HCT116 (cell line): ENCODE results near the gene FAM171A1. TPM values are rescaled to one million over a fixed set of nuclear protein-coding genes. Genes with fewer than 3 reads are reported as not detected.

Experiments
- ATAC-seq: fragments of 200-7000 bp; cut with Tn5 transposase; 2 replicates; pipeline ENCODE4 v1.9.1; 2020; ENCODE audit warnings: mild to moderate bottlenecking, moderate library complexity
- BruUV-seq: library from RNA; stranded (reverse); fragments of 400-500 nt; replicated peaks from 2 replicates; lab custom pipeline; 2021; lab: Mats Ljungman, UMichigan
- CTCF ChIA-PET: fragments of 300-600 bp; sonication (Branson Sonifier 250); formaldehyde crosslinking; loops from one replicate; lab custom pipeline; 2021; ENCODE audit warnings: antibody characterized with exemption; lab: Charles Lee
- POLR2A ChIA-PET: fragments of 300-600, 350-600 bp; sonication (Branson Sonifier 250); formaldehyde crosslinking; loops from one replicate; lab custom pipeline; 2021; ENCODE audit warnings: antibody characterized with exemption; lab: Charles Lee
- RAD21 ChIA-PET, 2 experiments: fragments of 300-600 bp; sonication (Branson Sonifier 250); formaldehyde crosslinking; loops; one replicate each; lab custom pipeline; 2023; ENCODE audit warnings: low total read pairs in 2 of 2; ENCODE audit not compliant: uncharacterized antibody in 2 of 2, unreplicated experiment in 2 of 2, low non-redundant PET in 1 of 2; lab: Charles Lee
- DNase-seq: peaks from one replicate; pipeline ENCODE4 v3.0.0-alpha.2; 2010; ENCODE audit warnings: low read depth, low spot score
- H2AFZ ChIP-seq: fragments of 200-600 bp; shearing (Covaris generic), sonication (generic); 2 replicates; pipeline ENCODE4 v1.6.1; 2017; ENCODE audit warnings: low read depth, mixed run types, mixed read lengths, antibody characterized with exemption, low read length; ENCODE audit not compliant: poor library complexity, severe bottlenecking
- H3K27ac ChIP-seq: 2 replicates; pipeline ENCODE4 v1.5.1; 2012; ENCODE audit warnings: low read depth, low read length
- H3K27me3 ChIP-seq: fragments of 200-600 bp; sonication (generic); 2 replicates; pipeline ENCODE4 v1.6.1; 2016; ENCODE audit warnings: mixed run types, low read length, mixed read lengths; ENCODE audit not compliant: insufficient read depth
- H3K36me3 ChIP-seq, 2 experiments: fragments of 200-500 bp in 1 of 2; fragments of 200-600 bp in 1 of 2; sonication (Bioruptor generic) in 1 of 2; sonication (generic) in 1 of 2; 2 replicates each; pipeline versions ENCODE4 v1.5.1 to v1.6.1; 2014 to 2016; ENCODE audit warnings: low read length in 2 of 2, inconsistent platforms in 1 of 2, mixed read lengths in 1 of 2, mixed run types in 1 of 2; ENCODE audit not compliant: insufficient read depth in 2 of 2, control insufficient read depth in 1 of 2
- H3K4me1 ChIP-seq, 2 experiments: fragments of 200-600 bp in 1 of 2; sonication (generic) in 1 of 2; 2 replicates each; pipeline versions ENCODE4 v1.5.1 to v1.6.1; 2012 to 2017; ENCODE audit warnings: low read length in 2 of 2, inconsistent platforms in 1 of 2, mild to moderate bottlenecking in 1 of 2, mixed read lengths in 1 of 2, mixed run types in 1 of 2, moderate library complexity in 1 of 2; ENCODE audit not compliant: insufficient read depth in 2 of 2, control insufficient read depth in 1 of 2
- H3K4me2 ChIP-seq: fragments of 200-600 bp; sonication (generic); 2 replicates; pipeline ENCODE4 v1.6.1; 2017; ENCODE audit warnings: mixed run types, low read length, mixed read lengths
- H3K4me3 ChIP-seq, 2 experiments: fragments of 200-600 bp in 1 of 2; sonication (generic) in 1 of 2; replicated peaks in 1 of 2; 2 replicates each; pipeline ENCODE4 v1.5.1; 2011 to 2016; ENCODE audit warnings: low read length in 2 of 2, control low read depth in 1 of 2, low read depth in 1 of 2, mild to moderate bottlenecking in 1 of 2, mixed read lengths in 1 of 2, mixed run types in 1 of 2
- H3K79me2 ChIP-seq: fragments of 200-600 bp; sonication (generic); 2 replicates; pipeline ENCODE4 v1.6.1; 2017; ENCODE audit warnings: mild to moderate bottlenecking, mixed run types, low read length, moderate library complexity, mixed read lengths; ENCODE audit not compliant: insufficient read depth
- H3K9ac ChIP-seq: fragments of 200-600 bp; sonication (generic); 2 replicates; pipeline ENCODE4 v1.6.1; 2016; ENCODE audit warnings: low read length, mixed read lengths
- H3K9me2 ChIP-seq: fragments of 200-600 bp; sonication (generic), shearing (Covaris generic); 2 replicates; pipeline ENCODE4 v1.6.1; 2017; ENCODE audit warnings: mixed run types, mild to moderate bottlenecking, moderate library complexity; ENCODE audit not compliant: insufficient read depth
- H3K9me3 ChIP-seq, 2 experiments: fragments of 200-500 bp in 1 of 2; fragments of 200-600 bp in 1 of 2; sonication (Bioruptor generic) in 1 of 2; sonication (generic) in 1 of 2; 2 replicates each; pipeline ENCODE4 v1.6.1; 2014 to 2017; ENCODE audit warnings: low read length in 2 of 2, mixed read lengths in 2 of 2, inconsistent platforms in 1 of 2, low read depth in 1 of 2, mild to moderate bottlenecking in 1 of 2, mixed run types in 1 of 2, moderate library complexity in 1 of 2; ENCODE audit not compliant: control insufficient read depth in 1 of 2, insufficient read depth in 1 of 2
- H4K20me1 ChIP-seq: fragments of 200-600 bp; sonication (generic), shearing (Covaris generic); 2 replicates; pipeline ENCODE4 v1.6.1; 2017; ENCODE audit warnings: mixed run types, mild to moderate bottlenecking, moderate library complexity; ENCODE audit not compliant: insufficient read depth
- CEBPB ChIP-seq: IDR thresholded peaks from 2 replicates; pipeline ENCODE4 v1.6.1; 2012; ENCODE audit warnings: low read depth
- ELF1 ChIP-seq: IDR thresholded peaks from 2 replicates; pipeline ENCODE4 v1.6.1; 2012; ENCODE audit warnings: low read depth, borderline replicate concordance
- EZH2 ChIP-seq: fragments of 200-600 bp; sonication (generic); IDR thresholded peaks from 2 replicates; pipeline ENCODE4 v1.6.1; 2017; ENCODE audit warnings: antibody characterized with exemption, mixed run types
- POLR2A ChIP-seq: IDR thresholded peaks from 2 replicates; pipeline ENCODE4 v1.7.0; 2011; ENCODE audit warnings: borderline replicate concordance; ENCODE audit not compliant: insufficient read depth, insufficient read length; ENCODE audit errors: extremely low read depth
- POLR2AphosphoS5 ChIP-seq: IDR thresholded peaks from 2 replicates; pipeline ENCODE4 v1.6.1; 2011; ENCODE audit warnings: mild to moderate bottlenecking, low read depth, low read length, moderate library complexity
- RAD21 ChIP-seq: IDR thresholded peaks from 2 replicates; pipeline ENCODE4 v1.6.1; 2012; ENCODE audit warnings: low read depth, mild to moderate bottlenecking
- SIN3A ChIP-seq: IDR thresholded peaks from 2 replicates; pipeline ENCODE4 v1.6.1; 2012; ENCODE audit warnings: low read depth
- SRF ChIP-seq: IDR thresholded peaks from 2 replicates; pipeline ENCODE4 v1.6.1; 2012; ENCODE audit warnings: low read depth
- TCF7L2 ChIP-seq: IDR thresholded peaks from 2 replicates; pipeline ENCODE4 v1.7.0; 2011; ENCODE audit warnings: borderline replicate concordance, inconsistent platforms; ENCODE audit not compliant: insufficient read depth, insufficient read length; ENCODE audit errors: extremely low read depth
- YY1 ChIP-seq: IDR thresholded peaks from 2 replicates; pipeline ENCODE4 v1.6.1; 2011; ENCODE audit warnings: low read length, low read depth, moderate library complexity, mild to moderate bottlenecking; ENCODE audit not compliant: insufficient replicate concordance; ENCODE audit errors: extremely low read depth
- ZFX ChIP-seq: fragments of 450-650 bp; IDR thresholded peaks from 2 replicates; pipeline ENCODE4 v1.6.1; 2017
- intact Hi-C: fragments of 100-400 bp; cut with micrococcal nuclease; formaldehyde crosslinking; loops from 2 replicates; pipeline ENCODE4 v1.10.0; 2022
- total RNA-seq: library from RNA; stranded (reverse); gene quantifications from one replicate; pipeline ENCODE4 v1.2.1, GENCODE V29; 2021; ENCODE audit not compliant: unreplicated experiment
- TF ChIP-seq, protein P1 (sequence below): IDR thresholded peaks from 2 replicates; pipeline ENCODE4 v1.6.1; 2012
- TF ChIP-seq, protein P2 (sequence below): IDR thresholded peaks from 2 replicates; pipeline ENCODE4 v1.6.1; 2012; ENCODE audit warnings: low read depth

The FAM171A1 gene
- total RNA-seq, 1 experiment from 2014 or later = 32.5 TPM

DNA sequence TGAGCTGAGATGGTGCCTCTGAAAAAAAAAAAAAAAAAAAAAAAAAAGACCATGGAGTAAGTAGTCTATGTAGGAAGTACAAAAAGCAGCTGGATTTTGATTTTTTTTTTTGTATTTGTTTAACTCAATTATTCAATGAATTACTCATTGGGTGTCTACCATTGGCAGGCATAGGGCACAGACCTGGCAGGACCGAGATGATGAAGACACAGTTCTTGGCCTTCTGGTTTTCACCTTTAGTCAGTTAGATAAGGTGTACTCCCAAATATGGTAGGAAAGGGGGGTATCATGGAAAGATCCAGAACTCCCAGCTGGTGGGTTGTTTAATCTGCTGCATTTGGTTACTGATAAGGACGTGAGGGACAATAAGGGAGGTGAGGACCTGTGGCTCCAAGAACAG is 105.5 kb downstream of the FAM171A1 start (continued):
- TF ChIP-seq, protein P1, sequence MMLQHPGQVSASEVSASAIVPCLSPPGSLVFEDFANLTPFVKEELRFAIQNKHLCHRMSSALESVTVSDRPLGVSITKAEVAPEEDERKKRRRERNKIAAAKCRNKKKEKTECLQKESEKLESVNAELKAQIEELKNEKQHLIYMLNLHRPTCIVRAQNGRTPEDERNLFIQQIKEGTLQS = no peak
- TF ChIP-seq, all 23 proteins: peak for 0

DNA sequence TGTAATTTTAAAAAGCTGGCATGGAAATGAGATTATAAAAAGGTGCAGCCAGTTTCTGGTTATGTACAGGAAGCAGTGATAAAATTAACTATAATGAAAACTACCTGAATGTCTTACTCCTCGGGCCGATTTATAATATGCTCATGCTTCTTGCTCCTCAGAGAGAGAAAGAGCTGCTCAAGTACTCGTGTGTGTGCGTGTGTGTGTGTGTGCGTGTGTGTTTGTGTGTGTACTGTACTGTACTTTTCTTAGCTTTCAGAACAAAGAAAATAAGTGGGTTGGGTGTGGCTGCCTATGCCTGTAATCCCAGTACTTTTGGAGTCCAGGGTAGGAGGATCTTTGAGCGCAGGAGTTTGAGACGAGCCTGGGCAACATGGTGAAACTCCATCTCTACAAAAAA is 106.0 kb downstream of the FAM171A1 start:
- ChIA-PET POLR2A (no interaction called here), RAD21 (no interaction called here), CTCF (no interaction called here)
- Histone ChIP-seq H4K20me1 (no peaks in the 10 kb centered on the region), H3K27ac (no peak overlapping the region), H3K9me3 (no peaks in the 10 kb centered on the region), H3K9ac (no peak overlapping the region), H3K36me3 (no peaks in the 10 kb centered on the region), H3K27me3 (no peaks in the 10 kb centered on the region), H3K9me2 (no peaks in the 10 kb centered on the region), H3K4me3 (no peak overlapping the region), H3K79me2 (no peaks in the 10 kb centered on the region; the same call in 1 of the 2 replicates), H3K4me1 (no peaks in the 10 kb centered on the region), H3K4me2 (no peak overlapping the region), H2AFZ (no peak overlapping the region)
- DNase-seq = no peak
- no peak for ATAC-seq
- intact Hi-C loops = no loop called here
- TF ChIP-seq YY1 = no peak
- no peak for TF ChIP-seq ZFX
- TF ChIP-seq SRF = no peak
- no peak for TF ChIP-seq TCF7L2
- TF ChIP-seq RAD21 = no peak
- no peak for TF ChIP-seq ELF1
- TF ChIP-seq EZH2 = no peak
- TF ChIP-seq SIN3A = no peak
- TF ChIP-seq CEBPB = no peak
- TF ChIP-seq POLR2A = no peak
- TF ChIP-seq POLR2AphosphoS5 = no peak
- TF ChIP-seq, protein P2, sequence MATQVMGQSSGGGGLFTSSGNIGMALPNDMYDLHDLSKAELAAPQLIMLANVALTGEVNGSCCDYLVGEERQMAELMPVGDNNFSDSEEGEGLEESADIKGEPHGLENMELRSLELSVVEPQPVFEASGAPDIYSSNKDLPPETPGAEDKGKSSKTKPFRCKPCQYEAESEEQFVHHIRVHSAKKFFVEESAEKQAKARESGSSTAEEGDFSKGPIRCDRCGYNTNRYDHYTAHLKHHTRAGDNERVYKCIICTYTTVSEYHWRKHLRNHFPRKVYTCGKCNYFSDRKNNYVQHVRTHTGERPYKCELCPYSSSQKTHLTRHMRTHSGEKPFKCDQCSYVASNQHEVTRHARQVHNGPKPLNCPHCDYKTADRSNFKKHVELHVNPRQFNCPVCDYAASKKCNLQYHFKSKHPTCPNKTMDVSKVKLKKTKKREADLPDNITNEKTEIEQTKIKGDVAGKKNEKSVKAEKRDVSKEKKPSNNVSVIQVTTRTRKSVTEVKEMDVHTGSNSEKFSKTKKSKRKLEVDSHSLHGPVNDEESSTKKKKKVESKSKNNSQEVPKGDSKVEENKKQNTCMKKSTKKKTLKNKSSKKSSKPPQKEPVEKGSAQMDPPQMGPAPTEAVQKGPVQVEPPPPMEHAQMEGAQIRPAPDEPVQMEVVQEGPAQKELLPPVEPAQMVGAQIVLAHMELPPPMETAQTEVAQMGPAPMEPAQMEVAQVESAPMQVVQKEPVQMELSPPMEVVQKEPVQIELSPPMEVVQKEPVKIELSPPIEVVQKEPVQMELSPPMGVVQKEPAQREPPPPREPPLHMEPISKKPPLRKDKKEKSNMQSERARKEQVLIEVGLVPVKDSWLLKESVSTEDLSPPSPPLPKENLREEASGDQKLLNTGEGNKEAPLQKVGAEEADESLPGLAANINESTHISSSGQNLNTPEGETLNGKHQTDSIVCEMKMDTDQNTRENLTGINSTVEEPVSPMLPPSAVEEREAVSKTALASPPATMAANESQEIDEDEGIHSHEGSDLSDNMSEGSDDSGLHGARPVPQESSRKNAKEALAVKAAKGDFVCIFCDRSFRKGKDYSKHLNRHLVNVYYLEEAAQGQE = no peak
- BruUV-seq = no TSS peak
